Panc1 (cell line): ENCODE data around the gene YIF1A. TPM values are rescaled to one million over a fixed set of nuclear protein-coding genes. Genes with fewer than 3 reads are reported as not detected.

ENCODE experiments used
- ATAC-seq: fragments of 200-7000 bp; cut with Tn5 transposase; 2 replicates; pipeline ENCODE4 v1.9.1; 2020; ENCODE audit warnings: mild to moderate bottlenecking, moderate library complexity
- Bru-seq: library from RNA; stranded (reverse); fragments of 400-500 nt; gene quantifications from one replicate; lab custom pipeline; 2021; lab: Mats Ljungman, UMichigan
- BruChase-seq, 2 experiments: library from RNA; stranded (reverse); fragments of 400-500 nt; gene quantifications; one replicate each; lab custom pipeline; 2021; lab: Mats Ljungman, UMichigan
- BruUV-seq: library from RNA; stranded (reverse); fragments of 400-500 nt; replicated peaks from 2 replicates; lab custom pipeline; 2021; lab: Mats Ljungman, UMichigan
- CTCF ChIA-PET: fragments of 300-600 bp; sonication (Branson Sonifier 250); formaldehyde crosslinking; loops from one replicate; lab custom pipeline; 2022; ENCODE audit warnings: antibody characterized with exemption; lab: Charles Lee
- POLR2A ChIA-PET: fragments of 300-600 bp; sonication (Branson Sonifier 250); formaldehyde crosslinking; loops from one replicate; lab custom pipeline; 2022; ENCODE audit warnings: antibody characterized with exemption; lab: Charles Lee
- DNase-seq: peaks from one replicate; pipeline ENCODE4 v3.0.0-alpha.2; 2010; ENCODE audit warnings: low read depth, low spot score
- H3K27ac ChIP-seq: 2 replicates; pipeline ENCODE4 v1.5.1; 2011; ENCODE audit warnings: mild to moderate bottlenecking, low read length, inconsistent platforms
- H3K27me3 ChIP-seq: fragments of 200-500 bp; sonication (Bioruptor generic); 2 replicates; pipeline ENCODE4 v1.6.0; 2014; ENCODE audit warnings: low read length, inconsistent platforms; ENCODE audit not compliant: control insufficient read depth, insufficient read depth
- H3K36me3 ChIP-seq: fragments of 200-500 bp; sonication (Bioruptor generic); 2 replicates; pipeline ENCODE4 v1.5.1; 2014; ENCODE audit warnings: inconsistent platforms, mild to moderate bottlenecking, low read length, moderate library complexity; ENCODE audit not compliant: control insufficient read depth, insufficient read depth
- H3K4me1 ChIP-seq: 2 replicates; pipeline ENCODE4 v1.5.1; 2011; ENCODE audit warnings: inconsistent platforms, mild to moderate bottlenecking, low read length, moderate library complexity; ENCODE audit not compliant: control insufficient read depth, insufficient read depth
- H3K4me3 ChIP-seq, 2 experiments: 2 replicates each; pipeline ENCODE4 v1.5.1; 2011 to 2012; ENCODE audit warnings: low read depth in 2 of 2, low read length in 2 of 2, mild to moderate bottlenecking in 2 of 2, inconsistent platforms in 1 of 2, moderate library complexity in 1 of 2
- H3K9me3 ChIP-seq: fragments of 200-500 bp; sonication (Bioruptor generic); 2 replicates; pipeline ENCODE4 v1.5.1; 2014; ENCODE audit warnings: low read depth, mild to moderate bottlenecking, inconsistent platforms, low read length, moderate library complexity; ENCODE audit not compliant: control insufficient read depth, insufficient read depth
- POLR2AphosphoS5 ChIP-seq: IDR thresholded peaks from 2 replicates; pipeline ENCODE4 v1.6.1; 2012; ENCODE audit warnings: mild to moderate bottlenecking, low read depth, low read length, moderate library complexity
- REST ChIP-seq, 2 experiments: IDR thresholded peaks; 2 replicates each; pipeline ENCODE4 v1.6.1; 2011 to 2012; ENCODE audit warnings: low read depth in 2 of 2, control low read depth in 1 of 2, low read length in 1 of 2, mild to moderate bottlenecking in 1 of 2, moderate library complexity in 1 of 2; ENCODE audit not compliant: insufficient read depth in 1 of 2
- SIN3A ChIP-seq: IDR thresholded peaks from 2 replicates; pipeline ENCODE4 v1.6.1; 2012; ENCODE audit warnings: low read depth, mild to moderate bottlenecking, low read length, moderate library complexity, borderline replicate concordance; ENCODE audit not compliant: insufficient read depth
- TCF7L2 ChIP-seq: IDR thresholded peaks from 2 replicates; pipeline ENCODE4 v1.6.1; 2011; ENCODE audit warnings: mild to moderate bottlenecking, low read depth, low read length, inconsistent platforms
- in situ Hi-C: cut with HindIII; loops from 2 replicates; pipeline ENCODE4 v1.10.0; 2016; ENCODE audit warnings: low sequenced_read_pairs, low pct_unique_long_range_greater_than_20kb
- intact Hi-C: fragments of 100-400 bp; cut with micrococcal nuclease; formaldehyde crosslinking; loops from one replicate; pipeline ENCODE4 v1.10.0; 2022; ENCODE audit not compliant: unreplicated experiment
- long read RNA-seq: library from polyadenylated mRNA; unstranded; transcript quantifications from one replicate; pipeline ENCODE4 v2.0.0, GENCODE V29; 2021; ENCODE audit not compliant: unreplicated experiment
- polyA plus RNA-seq: library from polyadenylated mRNA; unstranded; fragments of >200 nt; gene quantifications from one replicate; pipeline ENCODE4 v1.2.1, GENCODE V29; 2012; ENCODE audit warnings: missing spikeins; ENCODE audit not compliant: insufficient read length
- total RNA-seq: library from RNA; stranded (reverse); gene quantifications from one replicate; pipeline ENCODE4 v1.2.1, GENCODE V29; 2021; ENCODE audit not compliant: unreplicated experiment
- TF ChIP-seq, protein P1 (sequence below): fragments of 450-650 bp; IDR thresholded peaks from 2 replicates; pipeline ENCODE4 v1.5.1; 2017; ENCODE audit warnings: mild to moderate bottlenecking

YIF1A gene, protein sequence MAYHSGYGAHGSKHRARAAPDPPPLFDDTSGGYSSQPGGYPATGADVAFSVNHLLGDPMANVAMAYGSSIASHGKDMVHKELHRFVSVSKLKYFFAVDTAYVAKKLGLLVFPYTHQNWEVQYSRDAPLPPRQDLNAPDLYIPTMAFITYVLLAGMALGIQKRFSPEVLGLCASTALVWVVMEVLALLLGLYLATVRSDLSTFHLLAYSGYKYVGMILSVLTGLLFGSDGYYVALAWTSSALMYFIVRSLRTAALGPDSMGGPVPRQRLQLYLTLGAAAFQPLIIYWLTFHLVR
- total RNA-seq (196 TPM), Bru-seq, nascent RNA (percentile 79 among the genes with signal in this experiment), BruChase-seq, experiment 1, labeled RNA remaining after a 2-hour chase (percentile 84 among the genes with signal in this experiment), BruChase-seq, experiment 2, labeled RNA remaining after a 6-hour chase (percentile 89 among the genes with signal in this experiment)
- polyA plus RNA-seq, result 274 TPM
- long read RNA-seq, transcript YIF1A-201 (7 exons, 943 nt), result minor isoform, 41 of 311 reads
- long read RNA-seq, transcript YIF1A-203 (8 exons, 1,124 nt), result major isoform, 188 of 311 reads
- long read RNA-seq, transcript YIF1A-210 (2 exons, 667 nt), result minor isoform, 9 of 311 reads
- long read RNA-seq, partial matches to known transcripts, result 43 of 311 reads
- long read RNA-seq, other reads (novel, unspliced or antisense), result 30 of 311 reads

DNA sequence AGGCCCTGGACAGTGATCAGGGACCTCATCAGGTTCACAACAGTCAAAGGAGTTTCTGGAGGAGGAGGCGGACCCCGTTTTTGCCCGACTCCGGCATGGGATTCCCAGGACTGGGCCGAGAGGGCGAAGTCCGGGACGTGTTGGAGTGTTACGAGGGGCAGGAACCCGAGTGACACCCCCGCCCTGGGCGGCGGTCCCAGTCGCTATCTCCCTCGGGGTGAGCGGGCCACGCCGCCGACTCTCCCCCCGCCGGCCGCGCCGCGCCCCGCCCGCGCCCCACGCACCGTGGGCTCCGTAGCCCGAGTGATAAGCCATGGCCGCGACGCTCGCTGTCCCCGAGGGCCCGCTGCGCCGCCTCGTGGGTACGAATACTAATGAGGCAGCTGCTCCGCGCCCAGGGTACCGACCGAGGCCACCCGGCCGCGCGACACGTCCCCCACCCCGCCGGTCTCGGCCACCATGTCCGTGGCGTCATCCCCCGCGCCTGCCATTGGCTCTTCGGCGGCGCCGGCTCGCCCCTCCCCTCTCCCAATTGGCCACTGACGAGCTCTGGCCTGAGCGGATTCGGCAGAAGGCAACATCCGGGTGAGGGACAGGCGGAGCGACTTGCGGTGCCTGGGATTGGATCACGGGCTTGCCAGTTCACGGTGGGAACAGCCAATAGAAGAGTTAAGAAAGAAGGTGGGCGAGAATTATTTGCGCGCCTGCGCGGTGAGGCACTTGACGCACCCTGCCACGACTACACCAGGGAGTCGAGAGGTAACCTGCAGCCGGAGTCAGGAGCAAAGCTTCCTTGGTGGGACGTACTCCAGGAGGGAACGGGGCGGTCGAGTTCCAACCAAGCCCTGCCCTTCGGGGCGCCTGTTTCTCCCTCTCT, at the start of gene YIF1A:
Gene YIF1A (minus strand): TSS at position 473 of the 877 bp plus-strand sequence. CDS start 158 bp downstream, at position 315.
- Histone ChIP-seq H3K27me3 (no peaks in the 10 kb centered on the region), H3K36me3 (no peaks in the 10 kb centered on the region; the same call in none of the 2 replicates), H3K27ac (peak within 1 kb of the TSS; percentile 98), H3K4me1 (peaks cover 25% of the 10 kb centered on the region), H3K4me3 (peak within 1 kb of the TSS; percentile 83 to 86), H3K9me3 (no peaks in the 10 kb centered on the region)
- ATAC-seq (peak; percentile 94), DNase-seq (peak; percentile 99)
- BruUV-seq, result no TSS peak
- intact Hi-C loops, result no loop called here
- in situ Hi-C loops, result no loop called here
- TF ChIP-seq REST (IDR thresholded peaks at IDR 0.05; ENCODE audit: insufficient read depth in 1 of 2, low read depth in 2 of 2, low read length in 1 of 2) (no peak), TCF7L2 (no peak), POLR2AphosphoS5 (peak; percentile 87), SIN3A (peak; percentile 90; the same call in 1 of the 2 replicates)
- POLR2A ChIA-PET, result interaction anchor here (0.6 to 1.2 kb wide), 9 partner anchors 9 to 1146 kb away, joined by 4 to 9 read pairs (median 6); partner anchors contain the start of gene CNIH2
- CTCF ChIA-PET, result interaction anchor here (0.6 to 1.3 kb wide), 3 partner anchors 23 to 87 kb away, joined by 3 to 5 read pairs (median 3); no protein-coding TSS in a partner anchor

GRCh38 chr11:66337103-66337899, 48.4 kb upstream of the YIF1A start:
- intact Hi-C loops, result no loop called here
- POLR2A ChIA-PET, result no interaction called here
- no peak for DNase-seq
- Histone ChIP-seq H3K36me3 (peaks cover 3% of the 10 kb centered on the region; the same call in 1 of the 2 replicates), H3K4me3 (peak overlapping the region in 1 of 2 experiments; percentile 4; a peak in 1 of 4 replicates), H3K4me1 (peaks cover 41% of the 10 kb centered on the region), H3K9me3 (no peaks in the 10 kb centered on the region), H3K27me3 (no peaks in the 10 kb centered on the region), H3K27ac (peak overlapping the region; percentile 64)
- CTCF ChIA-PET, result interaction anchor here (0.9 kb wide), 1 partner anchor 26 kb away, joined by 3 read pairs; no protein-coding TSS in a partner anchor
- TF ChIP-seq SIN3A, result no peak
- no peak for TF ChIP-seq TCF7L2
- no peak for TF ChIP-seq POLR2AphosphoS5
- no peak for TF ChIP-seq REST (IDR thresholded peaks at IDR 0.05; ENCODE audit: insufficient read depth in 1 of 2, low read depth in 2 of 2, low read length in 1 of 2)
- TF ChIP-seq, protein P1, sequence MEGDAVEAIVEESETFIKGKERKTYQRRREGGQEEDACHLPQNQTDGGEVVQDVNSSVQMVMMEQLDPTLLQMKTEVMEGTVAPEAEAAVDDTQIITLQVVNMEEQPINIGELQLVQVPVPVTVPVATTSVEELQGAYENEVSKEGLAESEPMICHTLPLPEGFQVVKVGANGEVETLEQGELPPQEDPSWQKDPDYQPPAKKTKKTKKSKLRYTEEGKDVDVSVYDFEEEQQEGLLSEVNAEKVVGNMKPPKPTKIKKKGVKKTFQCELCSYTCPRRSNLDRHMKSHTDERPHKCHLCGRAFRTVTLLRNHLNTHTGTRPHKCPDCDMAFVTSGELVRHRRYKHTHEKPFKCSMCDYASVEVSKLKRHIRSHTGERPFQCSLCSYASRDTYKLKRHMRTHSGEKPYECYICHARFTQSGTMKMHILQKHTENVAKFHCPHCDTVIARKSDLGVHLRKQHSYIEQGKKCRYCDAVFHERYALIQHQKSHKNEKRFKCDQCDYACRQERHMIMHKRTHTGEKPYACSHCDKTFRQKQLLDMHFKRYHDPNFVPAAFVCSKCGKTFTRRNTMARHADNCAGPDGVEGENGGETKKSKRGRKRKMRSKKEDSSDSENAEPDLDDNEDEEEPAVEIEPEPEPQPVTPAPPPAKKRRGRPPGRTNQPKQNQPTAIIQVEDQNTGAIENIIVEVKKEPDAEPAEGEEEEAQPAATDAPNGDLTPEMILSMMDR, result no peak
- no peak; the same call in 1 of the 2 replicates for ATAC-seq
- in situ Hi-C loops, result no loop called here
- no TSS peak for BruUV-seq
